ENCODE results near the gene NOTUM. TPM values are rescaled to one million over a fixed set of nuclear protein-coding genes. Genes with fewer than 3 reads are reported as not detected.

NOTUM gene
- total and polyA plus RNA-seq, 2 donors (not counting 1 experiment from before 2014, with no cell fraction given): 0.02 to 0.50 TPM

DNA sequence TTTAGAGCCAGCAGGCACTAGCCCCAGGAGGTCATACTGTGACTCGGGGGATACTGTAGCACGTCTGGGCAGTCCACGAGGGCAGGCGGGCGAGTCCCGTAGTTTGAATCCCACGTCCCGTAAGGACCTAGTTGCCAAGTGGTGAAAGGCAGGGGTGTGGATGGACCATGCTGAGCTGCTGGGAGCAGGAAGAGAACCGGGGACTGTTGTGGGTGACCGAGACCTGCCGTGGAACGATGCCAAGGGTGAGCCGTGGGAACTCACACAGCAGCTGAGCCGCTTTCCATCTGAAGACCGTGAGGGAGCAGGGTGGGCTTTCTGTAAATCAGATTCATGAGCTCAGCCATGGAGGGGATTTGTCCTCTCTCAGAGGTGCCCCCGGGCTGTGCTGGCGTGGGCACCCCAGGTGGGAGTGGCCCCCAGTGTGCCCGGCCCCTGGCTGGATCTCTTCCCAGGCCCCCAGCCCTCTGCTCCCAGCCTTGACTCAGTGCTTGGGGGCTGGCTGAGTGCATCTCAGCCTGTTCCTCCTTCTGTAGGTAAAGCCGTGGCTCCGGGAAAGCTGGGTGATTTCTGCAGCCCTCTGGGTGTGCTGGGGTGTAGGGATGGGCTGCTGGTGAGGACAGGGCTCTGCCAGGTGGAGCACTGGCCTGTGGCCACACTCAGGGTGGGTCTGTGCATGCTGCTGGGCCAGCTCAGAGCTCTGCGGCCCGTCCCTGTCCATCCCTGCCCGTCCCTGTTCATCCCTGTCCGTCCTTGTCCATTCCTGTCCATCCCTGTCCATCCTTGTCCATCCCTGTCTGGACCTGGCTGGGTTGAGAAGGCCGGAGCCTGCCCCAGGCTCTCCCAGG lies 30.1 kb upstream of the NOTUM start:
- peaks cover 18% of the 10 kb centered on the region for H3K4me1 ChIP-seq (ENCODE audit: control insufficient read depth, extremely low read depth, insufficient read depth, low read length)
- H3K79me2 ChIP-seq (ENCODE audit: control insufficient read depth, insufficient read depth, low read length): no peaks in the 10 kb centered on the region
- no peaks in the 10 kb centered on the region for H4K20me1 ChIP-seq (ENCODE audit: control insufficient read depth, extremely low read depth, insufficient read depth, low read length)
- H3K4me2 ChIP-seq (ENCODE audit: extremely low read depth, insufficient read depth, low read length): no peak overlapping the region
- peaks cover 5% of the 10 kb centered on the region for H3K36me3 ChIP-seq (ENCODE audit: control insufficient read depth, insufficient read depth, low read length)
- H3K9ac ChIP-seq (ENCODE audit: insufficient read depth, low read length): no peak overlapping the region
- TF ChIP-seq, protein P1, sequence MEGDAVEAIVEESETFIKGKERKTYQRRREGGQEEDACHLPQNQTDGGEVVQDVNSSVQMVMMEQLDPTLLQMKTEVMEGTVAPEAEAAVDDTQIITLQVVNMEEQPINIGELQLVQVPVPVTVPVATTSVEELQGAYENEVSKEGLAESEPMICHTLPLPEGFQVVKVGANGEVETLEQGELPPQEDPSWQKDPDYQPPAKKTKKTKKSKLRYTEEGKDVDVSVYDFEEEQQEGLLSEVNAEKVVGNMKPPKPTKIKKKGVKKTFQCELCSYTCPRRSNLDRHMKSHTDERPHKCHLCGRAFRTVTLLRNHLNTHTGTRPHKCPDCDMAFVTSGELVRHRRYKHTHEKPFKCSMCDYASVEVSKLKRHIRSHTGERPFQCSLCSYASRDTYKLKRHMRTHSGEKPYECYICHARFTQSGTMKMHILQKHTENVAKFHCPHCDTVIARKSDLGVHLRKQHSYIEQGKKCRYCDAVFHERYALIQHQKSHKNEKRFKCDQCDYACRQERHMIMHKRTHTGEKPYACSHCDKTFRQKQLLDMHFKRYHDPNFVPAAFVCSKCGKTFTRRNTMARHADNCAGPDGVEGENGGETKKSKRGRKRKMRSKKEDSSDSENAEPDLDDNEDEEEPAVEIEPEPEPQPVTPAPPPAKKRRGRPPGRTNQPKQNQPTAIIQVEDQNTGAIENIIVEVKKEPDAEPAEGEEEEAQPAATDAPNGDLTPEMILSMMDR (conservative IDR thresholded peaks at IDR 0.05 in 1 of 2, IDR thresholded peaks at IDR 0.05 in 1 of 2; ENCODE audit: low read depth in 1 of 2, low read length in 2 of 2): no peak
- TF ChIP-seq EZH2 (IDR thresholded peaks at IDR 0.05; ENCODE audit: low read length, missing control alignments): no peak
- H3K27ac ChIP-seq (ENCODE audit: insufficient read depth, low read length): no peak overlapping the region
- no peaks in the 10 kb centered on the region for H3K9me3 ChIP-seq (ENCODE audit: control insufficient read depth, insufficient read depth, low read depth, low read length)
- H3K4me3 ChIP-seq (replicated peaks in 1 of 4; ENCODE audit: control extremely low read depth in 1 of 4, insufficient read depth in 1 of 4, low read depth in 3 of 4, low read length in 4 of 4): no peak overlapping the region
- DNase-seq (ENCODE audit: low read depth in 2 of 2): no peak
- no peak overlapping the region for H2AFZ ChIP-seq (ENCODE audit: low read length)
- no peaks in the 10 kb centered on the region for H3K27me3 ChIP-seq (ENCODE audit: control insufficient read depth, insufficient read depth, low read length)

DNA sequence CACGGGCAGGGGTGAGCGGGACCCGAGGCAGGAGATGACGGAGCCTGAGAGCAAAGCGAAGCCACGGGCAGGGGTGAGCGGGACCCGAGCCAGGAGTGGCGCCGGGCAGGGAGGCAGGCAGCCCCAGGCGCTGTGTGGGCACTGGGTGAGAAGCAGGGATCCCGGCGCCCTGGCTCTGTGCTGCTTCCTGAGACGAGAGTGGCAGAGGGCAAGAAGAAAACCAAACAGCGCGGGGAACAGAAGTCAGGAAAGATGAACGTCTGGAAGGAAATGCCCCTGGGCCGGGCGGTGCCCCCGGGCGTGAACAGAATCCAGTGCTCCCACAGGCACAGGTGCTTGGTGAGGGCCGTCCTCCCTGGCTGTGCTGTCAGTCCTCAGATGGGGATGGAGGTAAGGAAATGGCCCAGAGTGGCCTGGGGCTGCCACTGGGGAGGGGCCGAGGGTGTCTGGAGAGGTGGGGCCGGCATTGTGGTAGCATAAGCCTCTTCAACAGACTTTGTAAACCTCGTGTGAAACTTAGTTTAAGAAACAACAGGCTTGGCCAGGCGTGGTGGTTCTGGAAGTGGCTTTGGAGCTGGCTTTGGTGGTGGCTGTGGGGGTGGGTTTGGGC lies 26.3 kb upstream of the NOTUM start:
- Histone ChIP-seq H3K9me3 (ENCODE audit: control insufficient read depth, insufficient read depth, low read depth, low read length) (no peaks in the 10 kb centered on the region), H3K9ac (ENCODE audit: insufficient read depth, low read length) (no peak overlapping the region), H3K36me3 (ENCODE audit: control insufficient read depth, insufficient read depth, low read length) (peaks cover 17% of the 10 kb centered on the region), H3K79me2 (ENCODE audit: control insufficient read depth, insufficient read depth, low read length) (no peaks in the 10 kb centered on the region), H3K4me1 (ENCODE audit: control insufficient read depth, extremely low read depth, insufficient read depth, low read length) (peaks cover 12% of the 10 kb centered on the region), H3K4me3 (replicated peaks in 1 of 4; ENCODE audit: control extremely low read depth in 1 of 4, insufficient read depth in 1 of 4, low read depth in 3 of 4, low read length in 4 of 4) (no peak overlapping the region), H3K4me2 (ENCODE audit: extremely low read depth, insufficient read depth, low read length) (no peak overlapping the region), H3K27me3 (ENCODE audit: control insufficient read depth, insufficient read depth, low read length) (no peaks in the 10 kb centered on the region), H3K27ac (ENCODE audit: insufficient read depth, low read length) (no peak overlapping the region), H2AFZ (ENCODE audit: low read length) (no peak overlapping the region), H4K20me1 (ENCODE audit: control insufficient read depth, extremely low read depth, insufficient read depth, low read length) (no peaks in the 10 kb centered on the region)
- TF ChIP-seq, protein P1 (conservative IDR thresholded peaks at IDR 0.05 in 1 of 2, IDR thresholded peaks at IDR 0.05 in 1 of 2; ENCODE audit: low read depth in 1 of 2, low read length in 2 of 2): no peak
- TF ChIP-seq EZH2 (IDR thresholded peaks at IDR 0.05; ENCODE audit: low read length, missing control alignments): no peak
- DNase-seq (ENCODE audit: low read depth in 2 of 2): no peak

DNA sequence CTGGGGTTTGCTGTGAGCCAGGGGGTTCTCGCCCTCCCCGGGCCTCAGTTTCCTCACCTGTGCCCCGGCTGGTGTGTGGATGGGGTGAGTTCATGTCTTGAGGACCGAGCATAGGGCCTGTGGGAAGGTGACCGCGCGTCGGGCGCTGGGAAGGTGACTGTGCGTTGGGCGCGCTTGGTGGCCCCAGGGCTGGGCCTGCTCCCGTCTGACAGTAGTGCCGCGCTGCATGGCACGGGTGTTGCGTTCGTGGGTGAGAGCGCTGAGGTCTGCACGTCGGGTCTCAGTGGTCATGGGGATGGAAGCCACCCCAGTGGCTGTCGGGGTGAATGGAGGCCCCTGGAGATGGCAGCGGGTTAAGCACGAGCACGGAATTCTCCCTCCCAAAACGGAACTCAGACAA lies 25.6 kb upstream of the NOTUM start:
- no peak for DNase-seq (ENCODE audit: low read depth in 2 of 2)

More for the DNA sequence above, 25.6 kb upstream of the NOTUM start:
- Histone ChIP-seq H2AFZ (ENCODE audit: low read length) (no peak overlapping the region), H3K79me2 (ENCODE audit: control insufficient read depth, insufficient read depth, low read length) (no peaks in the 10 kb centered on the region), H3K4me1 (ENCODE audit: control insufficient read depth, extremely low read depth, insufficient read depth, low read length) (peaks cover 5% of the 10 kb centered on the region), H3K9me3 (ENCODE audit: control insufficient read depth, insufficient read depth, low read depth, low read length) (no peaks in the 10 kb centered on the region), H3K36me3 (ENCODE audit: control insufficient read depth, insufficient read depth, low read length) (peaks cover 17% of the 10 kb centered on the region), H3K27me3 (ENCODE audit: control insufficient read depth, insufficient read depth, low read length) (no peaks in the 10 kb centered on the region), H3K4me2 (ENCODE audit: extremely low read depth, insufficient read depth, low read length) (no peak overlapping the region), H3K27ac (ENCODE audit: insufficient read depth, low read length) (no peak overlapping the region), H4K20me1 (ENCODE audit: control insufficient read depth, extremely low read depth, insufficient read depth, low read length) (no peaks in the 10 kb centered on the region), H3K4me3 (replicated peaks in 1 of 4; ENCODE audit: control extremely low read depth in 1 of 4, insufficient read depth in 1 of 4, low read depth in 3 of 4, low read length in 4 of 4) (no peak overlapping the region), H3K9ac (ENCODE audit: insufficient read depth, low read length) (no peak overlapping the region)
- TF ChIP-seq EZH2 (IDR thresholded peaks at IDR 0.05; ENCODE audit: low read length, missing control alignments): no peak
- TF ChIP-seq, protein P1 (conservative IDR thresholded peaks at IDR 0.05 in 1 of 2, IDR thresholded peaks at IDR 0.05 in 1 of 2; ENCODE audit: low read depth in 1 of 2, low read length in 2 of 2): no peak
